GM23338 (cell line): ENCODE data around the gene XRN2. TPM values are rescaled to one million over a fixed set of nuclear protein-coding genes. Genes with fewer than 3 reads are reported as not detected.

Source experiments
- ATAC-seq: fragments of 200-7000 bp; cut with Tn5 transposase; 3 replicates; pipeline ENCODE4 v1.9.1; 2020
- DNase-seq: peaks from one replicate; pipeline ENCODE4 v3.0.0-alpha.2; 2015; ENCODE audit warnings: low spot score
- H2AFZ ChIP-seq: fragments of 200-600 bp; sonication (generic); 2 replicates; pipeline ENCODE4 v1.8.0; 2016; ENCODE audit warnings: antibody characterized with exemption, mild to moderate bottlenecking, moderate library complexity
- H3F3A ChIP-seq: fragments of 200-600 bp; sonication (generic); replicated peaks from 2 replicates; pipeline ENCODE4 v1.8.0; 2017; ENCODE audit warnings: antibody characterized with exemption, mixed run types, low read depth
- H3K27ac ChIP-seq: fragments of 200-600 bp; sonication (generic); 2 replicates; pipeline ENCODE4 v1.6.1; 2016; ENCODE audit warnings: low read depth
- H3K27me3 ChIP-seq: fragments of 200-600 bp; sonication (generic); 2 replicates; pipeline ENCODE4 v1.8.0; 2016; ENCODE audit warnings: mild to moderate bottlenecking, mixed run types, moderate library complexity; ENCODE audit not compliant: insufficient read depth
- H3K36me3 ChIP-seq: fragments of 200-600 bp; sonication (generic); 2 replicates; pipeline ENCODE4 v1.8.0; 2016; ENCODE audit warnings: mild to moderate bottlenecking; ENCODE audit not compliant: insufficient read depth
- H3K4me1 ChIP-seq: fragments of 200-600 bp; sonication (generic); 2 replicates; pipeline ENCODE4 v1.8.0; 2016; ENCODE audit warnings: mild to moderate bottlenecking, moderate library complexity; ENCODE audit not compliant: insufficient read depth
- H3K4me2 ChIP-seq: fragments of 200-600 bp; sonication (generic); 2 replicates; pipeline ENCODE4 v1.7.1; 2017; ENCODE audit warnings: mixed run types
- H3K4me3 ChIP-seq: fragments of 200-600 bp; sonication (generic); 2 replicates; pipeline ENCODE4 v1.6.1; 2016; ENCODE audit warnings: mixed run types
- H3K79me2 ChIP-seq: fragments of 200-600 bp; sonication (generic); replicated peaks from 2 replicates; pipeline ENCODE4 v1.8.0; 2017; ENCODE audit warnings: mild to moderate bottlenecking; ENCODE audit not compliant: insufficient read depth
- H3K9me2 ChIP-seq: fragments of 200-600 bp; sonication (generic); 2 replicates; pipeline ENCODE4 v1.8.0; 2017; ENCODE audit not compliant: insufficient read depth
- H4K20me1 ChIP-seq: fragments of 200-600 bp; sonication (generic); replicated peaks from 2 replicates; pipeline ENCODE4 v1.8.0; 2017; ENCODE audit warnings: mild to moderate bottlenecking; ENCODE audit not compliant: insufficient read depth
- H3K27ac Mint-ChIP-seq: 2 replicates; pipeline ENCODE4 v1.8.0; 2020; ENCODE audit warnings: inconsistent platforms, mild to moderate bottlenecking, moderate library complexity, mixed read lengths
- H3K27me3 Mint-ChIP-seq: 3 replicates; pipeline ENCODE4 v1.8.0; 2022; ENCODE audit warnings: low read depth, mild to moderate bottlenecking, moderate library complexity, mixed read lengths, inconsistent platforms; ENCODE audit not compliant: insufficient read depth, poor library complexity
- H3K36me3 Mint-ChIP-seq: 3 replicates; pipeline ENCODE4 v1.8.0; 2021; ENCODE audit warnings: low read depth, mild to moderate bottlenecking, inconsistent platforms, moderate library complexity, mixed read lengths
- H3K4me1 Mint-ChIP-seq: 3 replicates; pipeline ENCODE4 v1.8.0; 2020; ENCODE audit warnings: mild to moderate bottlenecking, inconsistent platforms, mixed read lengths
- H3K4me3 Mint-ChIP-seq: 3 replicates; pipeline ENCODE4 v1.8.0; 2021; ENCODE audit warnings: moderate library complexity, mild to moderate bottlenecking, inconsistent platforms, mixed read lengths
- H3K9me3 Mint-ChIP-seq: 3 replicates; pipeline ENCODE4 v1.8.0; 2020; ENCODE audit warnings: moderate library complexity, mild to moderate bottlenecking, inconsistent platforms, mixed read lengths
- CREB1 ChIP-seq: fragments of 250-450 bp; sonication (Bioruptor Pico); IDR thresholded peaks from 2 replicates; pipeline ENCODE4 v1.5.0; 2020; ENCODE audit warnings: low read depth, mild to moderate bottlenecking, moderate library complexity
- ETS1 ChIP-seq: IDR thresholded peaks from 2 replicates; pipeline ENCODE4 v1.6.1; 2016; ENCODE audit warnings: antibody characterized with exemption
- EZH2 ChIP-seq: fragments of 200-600 bp; sonication (generic); IDR thresholded peaks from one replicate; pipeline ENCODE4 v1.8.0; 2017; ENCODE audit warnings: antibody characterized with exemption, mild to moderate bottlenecking, low read depth; ENCODE audit not compliant: unreplicated experiment
- JUNB ChIP-seq: IDR thresholded peaks from one replicate; pipeline ENCODE4 v1.6.1; 2016; ENCODE audit warnings: antibody characterized with exemption; ENCODE audit not compliant: unreplicated experiment
- ZNF114 ChIP-seq: fragments of 250-450 bp; sonication (Bioruptor Pico); IDR thresholded peaks from 2 replicates; pipeline ENCODE4 v1.5.0; 2020; ENCODE audit warnings: mild to moderate bottlenecking, moderate library complexity
- polyA plus RNA-seq: library from polyadenylated mRNA; unstranded; fragments of >200 nt; fragmentation: Nextera tagmentation; extraction: Ambion mirVana; gene quantifications from 2 replicates; pipeline ENCODE4 v1.2.1, GENCODE V29; 2016
- total RNA-seq: library from RNA; depleted of rRNA; stranded (reverse); fragments of >200 nt; shearing (Covaris generic); gene quantifications from 2 replicates; pipeline ENCODE4 v1.2.3, GENCODE V29; 2014
- TF ChIP-seq, protein P1 (sequence below): fragments of 250-450 bp; sonication (Bioruptor Pico); IDR thresholded peaks from 2 replicates; pipeline ENCODE4 v1.5.0; 2020; ENCODE audit warnings: mild to moderate bottlenecking, moderate library complexity
- TF ChIP-seq, protein P2 (sequence below), 2 experiments: fragments of 200-600 bp in 1 of 2; sonication (generic) in 1 of 2; conservative IDR thresholded peaks; 2 replicates each; pipeline versions ENCODE4 v1.5.1 to v1.6.1; 2016 to 2017; ENCODE audit warnings: antibody characterized with exemption in 2 of 2, low read depth in 2 of 2, mild to moderate bottlenecking in 2 of 2, moderate library complexity in 1 of 2

Gene XRN2
- total and polyA plus RNA-seq, 2 experiments from 2014 or later: 113 to 150 TPM

DNA sequence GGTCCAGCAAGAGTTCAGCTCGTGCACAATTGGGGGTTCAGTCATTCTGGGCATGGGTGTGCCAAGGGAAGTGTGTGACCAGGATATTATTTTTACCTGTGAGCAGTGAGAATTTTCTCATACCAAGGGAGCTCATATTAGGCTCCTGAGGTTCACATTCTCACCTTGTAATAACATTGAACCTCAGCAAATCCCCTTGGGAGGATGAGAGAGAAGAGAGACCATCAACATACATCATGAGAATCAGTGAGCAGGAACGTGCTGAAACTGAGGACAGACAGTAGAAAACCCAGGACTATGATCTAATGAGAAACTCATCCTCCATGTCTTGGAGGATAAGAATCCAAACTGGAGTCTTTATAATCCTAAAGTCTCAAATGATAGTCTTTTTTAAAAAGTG lies 33.4 kb upstream of the XRN2 start:
- H3K27ac ChIP-seq: no peak overlapping the region

GRCh38 chr20:21270806-21271205 lies 32.3 kb upstream of the XRN2 start:
- no peak overlapping the region for H2AFZ ChIP-seq
- Mint-ChIP-seq H3K36me3 (peaks cover 4% of the 10 kb centered on the region; the same call in 2 of the 3 replicates), H3K4me3 (no peak overlapping the region)

More for the DNA sequence above, 33.4 kb upstream of the XRN2 start:
- Mint-ChIP-seq H3K27me3 (no peaks in the 10 kb centered on the region), H3K9me3 (peaks cover 12% of the 10 kb centered on the region), H3K4me3 (no peak overlapping the region), H3K27ac (no peak overlapping the region), H3K4me1 (peaks cover 3% of the 10 kb centered on the region; the same call in 1 of the 3 replicates), H3K36me3 (peaks cover 4% of the 10 kb centered on the region; the same call in 2 of the 3 replicates)
- Histone ChIP-seq H3K79me2 (no peaks in the 10 kb centered on the region), H3K9me2 (no peaks in the 10 kb centered on the region), H3K4me3 (no peak overlapping the region), H2AFZ (no peak overlapping the region), H3K4me2 (no peak overlapping the region), H3K27me3 (no peaks in the 10 kb centered on the region), H4K20me1 (no peaks in the 10 kb centered on the region), H3F3A (no peaks in the 10 kb centered on the region), H3K4me1 (no peaks in the 10 kb centered on the region), H3K36me3 (no peaks in the 10 kb centered on the region)
- no peak for TF ChIP-seq ETS1
- ATAC-seq (no peak), DNase-seq (no peak)

GRCh38 chr20:21272279-21272678 lies 30.9 kb upstream of the XRN2 start:
- Mint-ChIP-seq H3K4me3 (no peak overlapping the region), H3K9me3 (peaks cover 3% of the 10 kb centered on the region; the same call in 1 of the 3 replicates), H3K27me3 (no peaks in the 10 kb centered on the region), H3K4me1 (no peaks in the 10 kb centered on the region), H3K36me3 (no peaks in the 10 kb centered on the region), H3K27ac (no peak overlapping the region)
- Histone ChIP-seq H3K4me1 (no peaks in the 10 kb centered on the region), H3K4me3 (no peak overlapping the region), H2AFZ (no peak overlapping the region), H4K20me1 (no peaks in the 10 kb centered on the region), H3F3A (no peaks in the 10 kb centered on the region), H3K9me2 (no peaks in the 10 kb centered on the region), H3K27me3 (no peaks in the 10 kb centered on the region), H3K79me2 (no peaks in the 10 kb centered on the region), H3K36me3 (no peaks in the 10 kb centered on the region), H3K4me2 (no peak overlapping the region), H3K27ac (no peak overlapping the region)
- DNase-seq: no peak
- ATAC-seq: no peak
- TF ChIP-seq, protein P1, sequence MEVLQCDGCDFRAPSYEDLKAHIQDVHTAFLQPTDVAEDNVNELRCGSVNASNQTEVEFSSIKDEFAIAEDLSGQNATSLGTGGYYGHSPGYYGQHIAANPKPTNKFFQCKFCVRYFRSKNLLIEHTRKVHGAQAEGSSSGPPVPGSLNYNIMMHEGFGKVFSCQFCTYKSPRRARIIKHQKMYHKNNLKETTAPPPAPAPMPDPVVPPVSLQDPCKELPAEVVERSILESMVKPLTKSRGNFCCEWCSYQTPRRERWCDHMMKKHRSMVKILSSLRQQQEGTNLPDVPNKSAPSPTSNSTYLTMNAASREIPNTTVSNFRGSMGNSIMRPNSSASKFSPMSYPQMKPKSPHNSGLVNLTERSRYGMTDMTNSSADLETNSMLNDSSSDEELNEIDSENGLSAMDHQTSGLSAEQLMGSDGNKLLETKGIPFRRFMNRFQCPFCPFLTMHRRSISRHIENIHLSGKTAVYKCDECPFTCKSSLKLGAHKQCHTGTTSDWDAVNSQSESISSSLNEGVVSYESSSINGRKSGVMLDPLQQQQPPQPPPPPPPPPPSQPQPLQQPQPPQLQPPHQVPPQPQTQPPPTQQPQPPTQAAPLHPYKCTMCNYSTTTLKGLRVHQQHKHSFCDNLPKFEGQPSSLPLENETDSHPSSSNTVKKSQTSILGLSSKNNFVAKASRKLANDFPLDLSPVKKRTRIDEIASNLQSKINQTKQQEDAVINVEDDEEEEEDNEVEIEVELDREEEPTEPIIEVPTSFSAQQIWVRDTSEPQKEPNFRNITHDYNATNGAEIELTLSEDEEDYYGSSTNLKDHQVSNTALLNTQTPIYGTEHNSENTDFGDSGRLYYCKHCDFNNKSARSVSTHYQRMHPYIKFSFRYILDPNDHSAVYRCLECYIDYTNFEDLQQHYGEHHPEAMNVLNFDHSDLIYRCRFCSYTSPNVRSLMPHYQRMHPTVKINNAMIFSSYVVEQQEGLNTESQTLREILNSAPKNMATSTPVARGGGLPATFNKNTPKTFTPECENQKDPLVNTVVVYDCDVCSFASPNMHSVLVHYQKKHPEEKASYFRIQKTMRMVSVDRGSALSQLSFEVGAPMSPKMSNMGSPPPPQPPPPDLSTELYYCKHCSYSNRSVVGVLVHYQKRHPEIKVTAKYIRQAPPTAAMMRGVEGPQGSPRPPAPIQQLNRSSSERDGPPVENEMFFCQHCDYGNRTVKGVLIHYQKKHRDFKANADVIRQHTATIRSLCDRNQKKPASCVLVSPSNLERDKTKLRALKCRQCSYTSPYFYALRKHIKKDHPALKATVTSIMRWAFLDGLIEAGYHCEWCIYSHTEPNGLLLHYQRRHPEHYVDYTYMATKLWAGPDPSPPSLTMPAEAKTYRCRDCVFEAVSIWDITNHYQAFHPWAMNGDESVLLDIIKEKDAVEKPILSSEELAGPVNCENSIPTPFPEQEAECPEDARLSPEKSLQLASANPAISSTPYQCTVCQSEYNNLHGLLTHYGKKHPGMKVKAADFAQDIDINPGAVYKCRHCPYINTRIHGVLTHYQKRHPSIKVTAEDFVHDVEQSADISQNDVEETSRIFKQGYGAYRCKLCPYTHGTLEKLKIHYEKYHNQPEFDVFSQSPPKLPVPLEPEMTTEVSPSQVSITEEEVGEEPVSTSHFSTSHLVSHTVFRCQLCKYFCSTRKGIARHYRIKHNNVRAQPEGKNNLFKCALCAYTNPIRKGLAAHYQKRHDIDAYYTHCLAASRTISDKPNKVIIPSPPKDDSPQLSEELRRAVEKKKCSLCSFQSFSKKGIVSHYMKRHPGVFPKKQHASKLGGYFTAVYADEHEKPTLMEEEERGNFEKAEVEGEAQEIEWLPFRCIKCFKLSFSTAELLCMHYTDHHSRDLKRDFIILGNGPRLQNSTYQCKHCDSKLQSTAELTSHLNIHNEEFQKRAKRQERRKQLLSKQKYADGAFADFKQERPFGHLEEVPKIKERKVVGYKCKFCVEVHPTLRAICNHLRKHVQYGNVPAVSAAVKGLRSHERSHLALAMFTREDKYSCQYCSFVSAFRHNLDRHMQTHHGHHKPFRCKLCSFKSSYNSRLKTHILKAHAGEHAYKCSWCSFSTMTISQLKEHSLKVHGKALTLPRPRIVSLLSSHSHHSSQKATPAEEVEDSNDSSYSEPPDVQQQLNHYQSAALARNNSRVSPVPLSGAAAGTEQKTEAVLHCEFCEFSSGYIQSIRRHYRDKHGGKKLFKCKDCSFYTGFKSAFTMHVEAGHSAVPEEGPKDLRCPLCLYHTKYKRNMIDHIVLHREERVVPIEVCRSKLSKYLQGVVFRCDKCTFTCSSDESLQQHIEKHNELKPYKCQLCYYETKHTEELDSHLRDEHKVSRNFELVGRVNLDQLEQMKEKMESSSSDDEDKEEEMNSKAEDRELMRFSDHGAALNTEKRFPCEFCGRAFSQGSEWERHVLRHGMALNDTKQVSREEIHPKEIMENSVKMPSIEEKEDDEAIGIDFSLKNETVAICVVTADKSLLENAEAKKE (CRISPR knock-in tag): no peak
- TF ChIP-seq ETS1: no peak
- TF ChIP-seq CREB1 (CRISPR knock-in tag): no peak
- TF ChIP-seq, protein P2, sequence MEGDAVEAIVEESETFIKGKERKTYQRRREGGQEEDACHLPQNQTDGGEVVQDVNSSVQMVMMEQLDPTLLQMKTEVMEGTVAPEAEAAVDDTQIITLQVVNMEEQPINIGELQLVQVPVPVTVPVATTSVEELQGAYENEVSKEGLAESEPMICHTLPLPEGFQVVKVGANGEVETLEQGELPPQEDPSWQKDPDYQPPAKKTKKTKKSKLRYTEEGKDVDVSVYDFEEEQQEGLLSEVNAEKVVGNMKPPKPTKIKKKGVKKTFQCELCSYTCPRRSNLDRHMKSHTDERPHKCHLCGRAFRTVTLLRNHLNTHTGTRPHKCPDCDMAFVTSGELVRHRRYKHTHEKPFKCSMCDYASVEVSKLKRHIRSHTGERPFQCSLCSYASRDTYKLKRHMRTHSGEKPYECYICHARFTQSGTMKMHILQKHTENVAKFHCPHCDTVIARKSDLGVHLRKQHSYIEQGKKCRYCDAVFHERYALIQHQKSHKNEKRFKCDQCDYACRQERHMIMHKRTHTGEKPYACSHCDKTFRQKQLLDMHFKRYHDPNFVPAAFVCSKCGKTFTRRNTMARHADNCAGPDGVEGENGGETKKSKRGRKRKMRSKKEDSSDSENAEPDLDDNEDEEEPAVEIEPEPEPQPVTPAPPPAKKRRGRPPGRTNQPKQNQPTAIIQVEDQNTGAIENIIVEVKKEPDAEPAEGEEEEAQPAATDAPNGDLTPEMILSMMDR (conservative IDR thresholded peaks at IDR 0.05; ENCODE audit: low read depth in 2 of 2): no peak
- TF ChIP-seq JUNB: no peak

More at GRCh38 chr20:21270806-21271205, 32.3 kb upstream of the XRN2 start:
- H3K4me1 ChIP-seq: no peaks in the 10 kb centered on the region
- H3K27me3 Mint-ChIP-seq: no peaks in the 10 kb centered on the region
- no peaks in the 10 kb centered on the region for H3K27me3 ChIP-seq
- ATAC-seq (no peak), DNase-seq (no peak)
- H3K4me3 ChIP-seq: no peak overlapping the region
- peaks cover 8% of the 10 kb centered on the region for H3K9me3 Mint-ChIP-seq
- no peaks in the 10 kb centered on the region for H3K36me3 ChIP-seq
- no peak overlapping the region for H3K27ac Mint-ChIP-seq
- TF ChIP-seq EZH2 (no peak), ZNF114 (CRISPR knock-in tag) (no peak)
- H3K4me1 Mint-ChIP-seq: no peaks in the 10 kb centered on the region
- H3F3A ChIP-seq: no peaks in the 10 kb centered on the region
- H3K27ac ChIP-seq: no peak overlapping the region
- H3K9me2 ChIP-seq: no peaks in the 10 kb centered on the region
- no peaks in the 10 kb centered on the region for H4K20me1 ChIP-seq
- no peaks in the 10 kb centered on the region for H3K79me2 ChIP-seq
- no peak overlapping the region for H3K4me2 ChIP-seq
